K562 (cell line): ENCODE measurements around the gene ZNF319. TPM values are rescaled to one million over a fixed set of nuclear protein-coding genes. Genes with fewer than 3 reads are reported as not detected.

ENCODE experiments used
- ATAC-seq: fragments of 200-7000 bp; cut with Tn5 transposase; 3 replicates; pipeline ENCODE4 v1.9.1; 2020; ENCODE audit warnings: moderate library complexity
- BruUV-seq: library from RNA; stranded (reverse); fragments of 400-500 nt; replicated peaks from 2 replicates; lab custom pipeline; 2021; lab: Mats Ljungman, UMichigan
- CTCF ChIA-PET: fragments of 300-600 bp; formaldehyde crosslinking; extraction: SDS; loops from one replicate; lab custom pipeline; 2021; ENCODE audit warnings: low intra/inter-chr PET ratio; lab: Yijun Ruan, JAX
- POLR2A ChIA-PET: fragments of 300-600, 350-650 bp; sonication (Branson Sonifier 250); formaldehyde crosslinking; extraction: SDS; loops from one replicate; lab custom pipeline; 2021; ENCODE audit warnings: antibody characterized with exemption, inconsistent platforms; lab: Yijun Ruan, JAX
- DNase-seq, 4 experiments: peaks; one replicate each; pipeline versions ENCODE4 v3.0.0 to v3.0.0-alpha.2; 2011 to 2018; ENCODE audit warnings: low spot score in 3 of 4, mixed read lengths in 3 of 4; ENCODE audit errors: extremely low read depth in 1 of 4
- FAIRE-seq: peaks from 2 replicates; lab custom pipeline; 2011; peaks lifted over from hg19 to GRCh38; lab: Jason Lieb, UNC
- H2AFZ ChIP-seq: 2 replicates; pipeline ENCODE4 v1.6.0; 2011; ENCODE audit warnings: low read depth, low read length, control low read depth, inconsistent platforms
- H3K27ac ChIP-seq: fragments of 200-600 bp; 3 replicates; pipeline ENCODE4 v1.8.0; 2011; ENCODE audit warnings: low read depth, mild to moderate bottlenecking, control low read depth, inconsistent platforms, low read length, moderate library complexity, mixed read lengths; ENCODE audit errors: extremely low read depth
- H3K27me3 ChIP-seq, 2 experiments: fragments of 300-600 bp in 1 of 2; 2 replicates in 1 of 2; 3 replicates in 1 of 2; pipeline versions ENCODE4 v1.6.0 to v1.8.0; 2011; ENCODE audit warnings: inconsistent platforms in 2 of 2, low read length in 2 of 2, mild to moderate bottlenecking in 1 of 2, mixed read lengths in 1 of 2, moderate library complexity in 1 of 2; ENCODE audit not compliant: control insufficient read depth in 2 of 2, insufficient read depth in 2 of 2
- H3K36me3 ChIP-seq: fragments of 300-600 bp; 3 replicates; pipeline ENCODE4 v1.8.0; 2011; ENCODE audit warnings: mild to moderate bottlenecking, low read length, inconsistent platforms; ENCODE audit not compliant: control insufficient read depth, insufficient read depth
- H3K4me1 ChIP-seq, 2 experiments: fragments of 200-600 bp in 1 of 2; replicated peaks in 1 of 2; 2 replicates in 1 of 2; 3 replicates in 1 of 2; pipeline versions ENCODE4 v1.5.1 to v1.8.0; 2011; ENCODE audit warnings: inconsistent platforms in 2 of 2, low read length in 2 of 2, mild to moderate bottlenecking in 1 of 2, mixed read lengths in 1 of 2, moderate library complexity in 1 of 2; ENCODE audit not compliant: control insufficient read depth in 2 of 2, insufficient read depth in 2 of 2
- H3K4me2 ChIP-seq: 2 replicates; pipeline ENCODE4 v1.6.1; 2011; ENCODE audit warnings: low read length, control low read depth, inconsistent platforms, mixed read lengths; ENCODE audit not compliant: insufficient read depth
- H3K4me3 ChIP-seq: fragments of 200-600 bp; sonication (generic), shearing (Covaris generic); 2 replicates; pipeline ENCODE4 v1.5.1; 2016; ENCODE audit warnings: control low read depth, inconsistent platforms
- H3K79me2 ChIP-seq: fragments of 200-600 bp; 3 replicates; pipeline ENCODE4 v1.8.0; 2011; ENCODE audit warnings: low read length, inconsistent platforms; ENCODE audit not compliant: control insufficient read depth, insufficient read depth
- H3K9ac ChIP-seq, 2 experiments: 2 replicates each; pipeline versions ENCODE4 v1.6.0 to v1.6.1; 2011; ENCODE audit warnings: low read depth in 2 of 2, low read length in 2 of 2, control low read depth in 1 of 2, inconsistent platforms in 1 of 2, mild to moderate bottlenecking in 1 of 2, mixed read lengths in 1 of 2; ENCODE audit not compliant: insufficient read depth in 1 of 2
- H3K9me1 ChIP-seq: one replicate; pipeline ENCODE4 v1.6.0; 2011; ENCODE audit warnings: inconsistent platforms, mild to moderate bottlenecking, low read length, moderate library complexity; ENCODE audit not compliant: control insufficient read depth, insufficient read depth
- H3K9me3 ChIP-seq: replicated peaks from 2 replicates; pipeline ENCODE4 v1.5.1; 2011; ENCODE audit warnings: low read depth, low read length, inconsistent platforms; ENCODE audit not compliant: control insufficient read depth, insufficient read depth
- H4K20me1 ChIP-seq: replicated peaks from 2 replicates; pipeline ENCODE4 v1.6.1; 2011; ENCODE audit warnings: low read length, inconsistent platforms, mixed read lengths; ENCODE audit not compliant: control insufficient read depth, insufficient read depth
- ADNP ChIP-seq: fragments of 200-800 bp; sonication (Bioruptor generic); IDR thresholded peaks from 2 replicates; pipeline ENCODE4 v1.6.1; 2016; ENCODE audit warnings: missing genetic modification characterization, missing compliant biosample characterization
- ATF7 ChIP-seq: fragments of 450-650 bp; IDR thresholded peaks from 2 replicates; pipeline ENCODE4 v1.7.1; 2014; ENCODE audit warnings: mild to moderate bottlenecking, moderate library complexity
- BCOR ChIP-seq: fragments of 450-650 bp; IDR thresholded peaks from 2 replicates; pipeline ENCODE4 v1.6.1; 2016
- CEBPB ChIP-seq: fragments of 450-650 bp; IDR thresholded peaks from 2 replicates; pipeline ENCODE4 v1.6.1; 2016; ENCODE audit warnings: missing genetic modification characterization, missing compliant biosample characterization
- ETV1 ChIP-seq: fragments of 450-650 bp; conservative IDR thresholded peaks from 2 replicates; pipeline ENCODE4 v1.6.1; 2016; ENCODE audit warnings: missing genetic modification characterization, control low read depth, low read depth, missing compliant biosample characterization
- HDAC2 ChIP-seq: fragments of 450-650 bp; IDR thresholded peaks from 2 replicates; pipeline ENCODE4 v1.6.1; 2016; ENCODE audit warnings: mild to moderate bottlenecking
- JUND ChIP-seq, 2 experiments: IDR thresholded peaks; 2 replicates in 1 of 2; 3 replicates in 1 of 2; pipeline ENCODE4 v1.6.1; 2011; ENCODE audit warnings: borderline replicate concordance in 2 of 2, low read depth in 2 of 2, low read length in 2 of 2, improper control_type of control experiment in 1 of 2, missing biosample characterization in 1 of 2, missing genetic modification characterization in 1 of 2, missing genetic modification reagents in 1 of 2
- KDM1A ChIP-seq, 2 experiments: fragments of 450-650 bp; IDR thresholded peaks; 2 replicates each; pipeline ENCODE4 v1.6.1; 2016; ENCODE audit warnings: mild to moderate bottlenecking in 2 of 2
- RBM25 ChIP-seq: fragments of 200-400 bp; formaldehyde crosslinking; IDR thresholded peaks from 2 replicates; pipeline ENCODE4 v1.6.1; 2018; ENCODE audit warnings: low read length, low read depth, moderate library complexity; ENCODE audit not compliant: severe bottlenecking
- RCOR1 ChIP-seq, 2 experiments: IDR thresholded peaks; 2 replicates each; pipeline ENCODE4 v1.6.1; 2012; ENCODE audit warnings: low read depth in 2 of 2, low read length in 2 of 2, borderline replicate concordance in 1 of 2, improper control_type of control experiment in 1 of 2
- SMARCA5 ChIP-seq: fragments of 450-650 bp; IDR thresholded peaks from 2 replicates; pipeline ENCODE4 v1.6.1; 2016
- SREBF2 ChIP-seq: sonication (generic); formaldehyde crosslinking; IDR thresholded peaks from 2 replicates; pipeline ENCODE4 v1.4.0; 2020; ENCODE audit warnings: mild to moderate bottlenecking, missing genetic modification reagents
- SRSF7 ChIP-seq: fragments of 200-400 bp; formaldehyde crosslinking; optimal IDR thresholded peaks from 2 replicates; pipeline ENCODE3; 2017; ENCODE audit warnings: mild to moderate bottlenecking, low read depth, low read length
- WGBS: fragments of 100-300 bp; shearing (Covaris generic); methylation state at CpG from one replicate; pipeline ENCODE4 v1.1.6; 2016; ENCODE audit warnings: low coverage, mixed read lengths; ENCODE audit not compliant: insufficient coverage; ENCODE audit errors: missing lambda C conversion rate; 5-methylcytosine and 5-hydroxymethylcytosine counted together
- in situ Hi-C: fragments of 300-500 bp; cut with MboI; formaldehyde crosslinking; loops from 4 replicates; pipeline ENCODE4 v1.15.0; 2018; ENCODE audit warnings: inconsistent platforms, mixed read lengths
- intact Hi-C: fragments of 100-400 bp; cut with micrococcal nuclease; formaldehyde crosslinking; loops from 2 replicates; pipeline ENCODE4 v1.14.2; 2022
- polyA plus RNA-seq, 8 experiments: library from polyadenylated mRNA; depleted of rRNA in 4 of 8; stranded (reverse) in 5 of 8; unstranded in 3 of 8; fragments of >200 nt; fragmentation: Nextera tagmentation in 2 of 8; fragmentation: Illumina TruSeq in 1 of 8; extraction: Ambion mirVana in 2 of 8; extraction: Trizol in 1 of 8; gene quantifications; 2 replicates each; pipeline versions ENCODE4 v1.2.1 to v1.2.3, GENCODE V29; 2011 to 2014; ENCODE audit warnings: inconsistent platforms in 1 of 8, missing spikeins in 1 of 8
- total RNA-seq, 7 experiments: library from RNA; depleted of rRNA in 6 of 7; stranded (reverse); fragments of >200 nt in 6 of 7; fragmentation: Illumina TruSeq in 2 of 7; extraction: Trizol in 2 of 7; gene quantifications; 2 replicates each; pipeline versions ENCODE4 v1.2.1 to v1.2.3, GENCODE V29; 2011 to 2021; ENCODE audit warnings: low replicate concordance in 1 of 7

ZNF319 gene
- total and polyA plus RNA-seq, 9 of the 15 experiments (the other 6 are each of a cell fraction or from before 2014, with no cell fraction given), result 0.20 to 5.7 (median 1.4) TPM

- in situ Hi-C loops, result no loop called here
- WGBS, result 21% methylated on average over 7 of the region's 7 CpGs
Measured at GRCh38 chr16:57951204-57951960, 49.1 kb downstream of the ZNF319 start.

More at GRCh38 chr16:57951204-57951960, 49.1 kb downstream of the ZNF319 start:
- intact Hi-C loops, result no loop called here
- no TSS peak for BruUV-seq
- Histone ChIP-seq H3K27me3 (peaks cover 0 to 16% of the 10 kb centered on the region in 2 experiments; a peak in 2 of 5 replicates), H4K20me1 (peaks cover 4% of the 10 kb centered on the region), H3K4me1 (peaks cover 0 to 8% of the 10 kb centered on the region in 2 experiments; a peak in 2 of 5 replicates), H3K27ac (no peak overlapping the region), H3K79me2 (no peaks in the 10 kb centered on the region), H2AFZ (no peak overlapping the region), H3K9ac (no peak overlapping the region), H3K4me3 (no peak overlapping the region), H3K4me2 (no peak overlapping the region), H3K9me3 (no peaks in the 10 kb centered on the region), H3K9me1 (no peaks in the 10 kb centered on the region), H3K36me3 (no peaks in the 10 kb centered on the region)
- TF ChIP-seq SRSF7 (no peak), RCOR1 (IDR thresholded peaks at IDR 0.05; ENCODE audit: borderline replicate concordance in 1 of 2, low read depth in 2 of 2, low read length in 2 of 2) (0 out of 4 replicates have a peak, but pooled peaks of 1 of the 2 experiments have one; percentile 24), ATF7 (no peak), HDAC2 (peak; percentile 50; the same call in 1 of the 2 replicates), SMARCA5 (0 out of 2 replicates have a peak, but pooled peaks have one; percentile 18), RBM25 (peak; percentile 81), CEBPB (tag) (peak; percentile 30; the same call in 1 of the 2 replicates), JUND (IDR thresholded peaks at IDR 0.05; ENCODE audit: borderline replicate concordance, low read depth, low read length) (no peak), JUND (tag; IDR thresholded peaks at IDR 0.05; ENCODE audit: borderline replicate concordance, low read depth, low read length) (no peak), KDM1A (IDR thresholded peaks at IDR 0.05) (peak; percentile 27 to 66; a peak in 3 of 4 replicates), ETV1 (tag) (no peak), SREBF2 (CRISPR knock-in tag) (no peak), BCOR (peak; percentile 89), ADNP (tag) (peak; percentile 83)
- ATAC-seq (no peak), DNase-seq (no peak), FAIRE-seq (no peak)
- ChIA-PET POLR2A (interaction anchor here (0.6 kb wide), 1 partner anchor 24 kb away, joined by 3 read pairs; no protein-coding TSS in a partner anchor), CTCF (no interaction called here)
